ENCODE data around the gene ZBTB16.

DNA sequence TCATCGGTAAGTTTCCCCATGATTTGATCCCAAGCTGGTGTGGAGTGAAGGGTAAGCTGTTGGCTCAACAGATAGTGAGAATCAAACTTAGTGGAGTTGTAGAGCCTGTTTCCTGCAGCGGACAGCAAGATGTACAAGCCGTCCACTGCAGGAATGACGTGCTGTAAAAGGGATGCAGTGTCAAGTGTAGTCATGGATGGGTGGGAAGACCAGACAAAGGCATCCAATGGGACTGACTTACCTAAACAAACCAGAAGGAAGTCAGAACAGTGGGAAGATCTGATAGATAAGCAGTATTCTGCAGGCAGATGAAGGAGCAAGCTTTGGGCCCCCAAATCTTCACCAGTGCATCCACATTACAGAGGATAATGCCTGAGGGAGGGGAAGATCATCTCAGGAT is 8.8 kb downstream of the ZBTB16 start:
- TF ChIP-seq, protein P1, sequence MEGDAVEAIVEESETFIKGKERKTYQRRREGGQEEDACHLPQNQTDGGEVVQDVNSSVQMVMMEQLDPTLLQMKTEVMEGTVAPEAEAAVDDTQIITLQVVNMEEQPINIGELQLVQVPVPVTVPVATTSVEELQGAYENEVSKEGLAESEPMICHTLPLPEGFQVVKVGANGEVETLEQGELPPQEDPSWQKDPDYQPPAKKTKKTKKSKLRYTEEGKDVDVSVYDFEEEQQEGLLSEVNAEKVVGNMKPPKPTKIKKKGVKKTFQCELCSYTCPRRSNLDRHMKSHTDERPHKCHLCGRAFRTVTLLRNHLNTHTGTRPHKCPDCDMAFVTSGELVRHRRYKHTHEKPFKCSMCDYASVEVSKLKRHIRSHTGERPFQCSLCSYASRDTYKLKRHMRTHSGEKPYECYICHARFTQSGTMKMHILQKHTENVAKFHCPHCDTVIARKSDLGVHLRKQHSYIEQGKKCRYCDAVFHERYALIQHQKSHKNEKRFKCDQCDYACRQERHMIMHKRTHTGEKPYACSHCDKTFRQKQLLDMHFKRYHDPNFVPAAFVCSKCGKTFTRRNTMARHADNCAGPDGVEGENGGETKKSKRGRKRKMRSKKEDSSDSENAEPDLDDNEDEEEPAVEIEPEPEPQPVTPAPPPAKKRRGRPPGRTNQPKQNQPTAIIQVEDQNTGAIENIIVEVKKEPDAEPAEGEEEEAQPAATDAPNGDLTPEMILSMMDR (IDR thresholded peaks at IDR 0.05 in 8 of 11, conservative IDR thresholded peaks at IDR 0.05 in 3 of 11): no peak
- peak in 1 of 3 donors; percentile 18 for TF ChIP-seq POLR2AphosphoS5 (IDR thresholded peaks at IDR 0.05)

All from spleen (tissue), 7 donors.